Progenitor cell of endocrine pancreas (in vitro differentiated cells): ENCODE data around the gene MAPRE3. TPM values are rescaled to one million over a fixed set of nuclear protein-coding genes. Genes with fewer than 3 reads are reported as not detected.
A peak's percentile ranks its signal among the peaks of the same experiment; 100 is the strongest.

Source experiments
- DNase-seq: peaks from one replicate; pipeline ENCODE4 v3.0.0; 2021; ENCODE audit warnings: low spot score; ENCODE audit not compliant: unreplicated experiment
- H3K27ac Mint-ChIP-seq: 2 replicates; pipeline ENCODE4 v1.8.0; 2021; ENCODE audit warnings: mild to moderate bottlenecking, moderate library complexity, mixed read lengths
- H3K27me3 Mint-ChIP-seq: 2 replicates; pipeline ENCODE4 v1.8.0; 2021; ENCODE audit warnings: mixed read lengths
- H3K36me3 Mint-ChIP-seq: 2 replicates; pipeline ENCODE4 v1.8.0; 2022; ENCODE audit warnings: mixed read lengths; ENCODE audit not compliant: insufficient read depth
- H3K4me1 Mint-ChIP-seq: 2 replicates; pipeline ENCODE4 v1.8.0; 2021; ENCODE audit warnings: low read depth, mixed read lengths
- H3K4me3 Mint-ChIP-seq: 2 replicates; pipeline ENCODE4 v1.8.0; 2021; ENCODE audit warnings: low read depth, mild to moderate bottlenecking, moderate library complexity, mixed read lengths
- H3K9me3 Mint-ChIP-seq: 2 replicates; pipeline ENCODE4 v1.8.0; 2021; ENCODE audit warnings: low read depth, mixed read lengths
- total RNA-seq: library from RNA; stranded (reverse); gene quantifications from 2 replicates; pipeline ENCODE4 v1.2.1, GENCODE V29; 2021
- TF ChIP-seq, protein P1 (sequence below): fragments of 200-600 bp; sonication (generic); IDR thresholded peaks from one replicate; pipeline ENCODE4 v1.5.0; 2021; ENCODE audit warnings: antibody characterized with exemption, mild to moderate bottlenecking; ENCODE audit not compliant: unreplicated experiment

MAPRE3 gene
- total RNA-seq, 1 donor from 2014 or later: 18.6 TPM

DNA sequence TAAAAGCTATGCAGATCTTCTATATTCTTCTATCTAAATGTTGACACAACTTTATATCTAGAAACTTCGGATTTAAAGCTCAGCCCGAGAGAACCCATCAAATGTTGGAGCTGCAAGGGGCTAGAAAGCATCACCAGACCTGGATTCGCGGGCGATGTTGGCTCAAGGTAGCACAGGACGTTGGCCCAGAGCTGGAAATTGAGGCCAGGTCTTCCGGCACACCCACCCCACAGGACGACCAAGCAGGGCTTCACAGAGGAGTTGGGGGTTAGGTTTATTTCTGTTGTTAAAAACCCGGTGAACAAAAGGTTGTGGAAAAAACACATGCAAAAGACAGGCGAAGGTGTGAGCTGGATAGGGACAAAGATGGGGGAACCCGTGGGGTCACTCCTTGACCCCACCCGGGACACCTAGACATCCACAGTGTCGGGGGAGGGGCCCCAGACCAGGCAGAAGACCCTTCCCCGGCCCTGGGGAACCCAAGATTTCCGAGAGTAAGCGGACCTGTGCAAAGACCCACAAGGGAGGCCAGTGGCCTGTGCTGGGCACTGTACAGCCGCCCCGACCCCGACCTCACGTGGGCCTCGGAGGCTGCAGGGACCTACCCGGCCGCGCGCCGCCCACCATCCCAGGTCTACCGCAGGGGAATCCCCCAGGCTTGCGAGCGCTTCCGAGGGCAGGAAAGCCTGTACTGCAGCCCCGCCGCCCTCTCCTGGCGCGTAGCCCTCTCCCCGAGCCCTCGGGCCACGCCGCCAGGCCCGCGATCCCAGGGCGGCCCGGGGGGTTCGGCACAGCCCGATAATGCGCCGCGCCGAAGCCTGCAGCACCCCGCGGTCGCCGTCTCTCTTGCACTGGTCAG is 79.2 kb downstream of the MAPRE3 start:
- no peaks in the 10 kb centered on the region for H3K9me3 Mint-ChIP-seq
- peak overlapping the region; percentile 93 for H3K4me3 Mint-ChIP-seq
- DNase-seq: peak; percentile 48
- no peaks in the 10 kb centered on the region for H3K27me3 Mint-ChIP-seq
- peaks cover 11% of the 10 kb centered on the region for H3K36me3 Mint-ChIP-seq
- H3K27ac Mint-ChIP-seq: peak overlapping the region; percentile 100
- TF ChIP-seq, protein P1, sequence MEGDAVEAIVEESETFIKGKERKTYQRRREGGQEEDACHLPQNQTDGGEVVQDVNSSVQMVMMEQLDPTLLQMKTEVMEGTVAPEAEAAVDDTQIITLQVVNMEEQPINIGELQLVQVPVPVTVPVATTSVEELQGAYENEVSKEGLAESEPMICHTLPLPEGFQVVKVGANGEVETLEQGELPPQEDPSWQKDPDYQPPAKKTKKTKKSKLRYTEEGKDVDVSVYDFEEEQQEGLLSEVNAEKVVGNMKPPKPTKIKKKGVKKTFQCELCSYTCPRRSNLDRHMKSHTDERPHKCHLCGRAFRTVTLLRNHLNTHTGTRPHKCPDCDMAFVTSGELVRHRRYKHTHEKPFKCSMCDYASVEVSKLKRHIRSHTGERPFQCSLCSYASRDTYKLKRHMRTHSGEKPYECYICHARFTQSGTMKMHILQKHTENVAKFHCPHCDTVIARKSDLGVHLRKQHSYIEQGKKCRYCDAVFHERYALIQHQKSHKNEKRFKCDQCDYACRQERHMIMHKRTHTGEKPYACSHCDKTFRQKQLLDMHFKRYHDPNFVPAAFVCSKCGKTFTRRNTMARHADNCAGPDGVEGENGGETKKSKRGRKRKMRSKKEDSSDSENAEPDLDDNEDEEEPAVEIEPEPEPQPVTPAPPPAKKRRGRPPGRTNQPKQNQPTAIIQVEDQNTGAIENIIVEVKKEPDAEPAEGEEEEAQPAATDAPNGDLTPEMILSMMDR: no peak
- peaks cover 13% of the 10 kb centered on the region for H3K4me1 Mint-ChIP-seq

DNA sequence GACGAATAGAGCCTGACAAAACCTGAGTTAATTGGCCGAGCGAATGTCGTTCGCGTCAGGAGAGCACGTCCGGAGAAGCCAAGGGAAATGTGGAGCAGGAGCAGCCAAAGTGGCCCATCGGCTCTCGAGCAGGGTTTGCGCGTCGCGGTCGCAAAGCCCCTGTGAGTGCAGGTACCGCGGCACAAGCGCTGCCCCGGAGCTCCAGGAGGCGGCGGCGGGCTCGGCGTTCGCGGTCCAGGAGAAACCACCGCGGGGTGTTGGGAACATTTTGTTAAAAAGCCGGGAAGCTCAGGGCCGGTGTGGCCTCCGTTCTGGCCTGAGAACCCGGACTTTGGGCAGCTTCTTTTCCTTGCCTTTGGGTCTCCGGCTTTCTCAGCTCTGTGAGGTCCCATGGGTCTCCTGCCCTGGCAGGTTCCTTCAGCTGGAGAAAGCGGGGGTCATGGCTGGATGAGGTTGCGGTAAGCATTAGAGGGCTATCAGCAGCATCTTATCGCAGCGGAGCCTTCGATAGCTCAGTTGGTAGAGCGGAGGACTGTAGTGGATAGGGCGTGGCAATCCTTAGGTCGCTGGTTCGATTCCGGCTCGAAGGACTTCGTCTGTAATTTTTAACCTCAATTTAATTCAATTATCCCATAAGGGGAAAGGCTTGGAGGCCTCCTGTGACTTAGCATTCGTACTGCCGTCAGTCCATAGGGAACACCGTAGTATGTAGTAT is 80.0 kb downstream of the MAPRE3 start:
- no peaks in the 10 kb centered on the region for H3K27me3 Mint-ChIP-seq
- H3K27ac Mint-ChIP-seq: peak overlapping the region; percentile 100
- TF ChIP-seq, protein P1: peak; percentile 53
- no peaks in the 10 kb centered on the region for H3K9me3 Mint-ChIP-seq
- DNase-seq: peak; percentile 92
- H3K4me3 Mint-ChIP-seq: peak overlapping the region; percentile 93
- peaks cover 17% of the 10 kb centered on the region for H3K36me3 Mint-ChIP-seq
- H3K4me1 Mint-ChIP-seq: peaks cover 13% of the 10 kb centered on the region

DNA sequence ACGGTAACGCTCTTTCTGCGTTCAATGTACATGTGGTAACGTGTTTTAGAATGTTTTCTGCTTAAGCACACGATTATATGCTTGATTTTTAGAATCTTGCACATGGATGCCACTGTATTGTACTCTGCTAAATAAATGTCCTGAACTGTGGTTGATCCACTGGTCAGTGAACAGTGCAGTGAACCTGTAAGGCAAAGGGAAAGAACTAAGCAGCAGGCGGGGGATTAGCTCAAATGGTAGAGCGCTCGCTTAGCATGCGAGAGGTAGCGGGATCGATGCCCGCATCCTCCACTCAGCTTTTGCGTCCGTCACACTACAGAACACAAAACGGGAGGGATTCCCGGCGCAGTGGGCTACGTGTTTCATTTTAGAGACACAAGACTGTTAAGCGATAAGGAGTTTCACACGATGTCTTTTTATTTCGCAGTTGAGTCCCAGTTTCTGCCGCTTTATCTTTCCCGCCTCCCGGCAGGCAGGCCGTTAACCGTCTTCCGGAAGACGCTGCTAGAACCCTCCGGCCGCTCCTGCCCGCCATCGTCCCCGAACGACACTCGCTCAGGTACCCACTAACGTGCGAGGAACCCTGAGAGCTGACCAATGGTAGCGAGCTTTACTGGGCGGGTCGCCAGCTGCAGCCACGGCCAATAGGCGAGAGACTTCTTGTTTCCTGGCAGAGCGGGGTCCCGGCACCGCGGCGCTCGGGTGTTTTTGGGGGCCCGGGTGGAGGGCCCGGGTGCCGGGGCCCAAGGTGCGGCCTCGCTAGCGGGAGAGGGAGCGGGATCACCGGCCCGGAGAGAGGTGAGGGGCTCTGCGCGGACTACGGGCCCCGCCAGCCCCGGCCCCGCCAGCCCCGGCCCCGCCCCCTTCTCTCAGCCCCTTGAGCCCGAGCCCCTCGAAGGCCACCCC is 80.8 kb downstream of the MAPRE3 start, which contains the start of gene AGBL5:
Gene AGBL5, plus strand, starts transcription at position 673 of the 906 bp plus-strand sequence. CDS start 1,291 bp downstream, outside the sequence.
- no peaks in the 10 kb centered on the region for H3K27me3 Mint-ChIP-seq
- TF ChIP-seq, protein P1: no peak
- DNase-seq: peak; percentile 86
- peak within 1 kb of the TSS; percentile 100 for H3K27ac Mint-ChIP-seq
- H3K4me1 Mint-ChIP-seq: peaks cover 13% of the 10 kb centered on the region
- no peaks in the 10 kb centered on the region for H3K9me3 Mint-ChIP-seq
- peak within 1 kb of the TSS; percentile 93 for H3K4me3 Mint-ChIP-seq
- peaks cover 19% of the 10 kb centered on the region for H3K36me3 Mint-ChIP-seq

- peak overlapping the region; percentile 94 for H3K27ac Mint-ChIP-seq
- no peaks in the 10 kb centered on the region for H3K9me3 Mint-ChIP-seq
- H3K4me1 Mint-ChIP-seq: peaks cover 13% of the 10 kb centered on the region
- TF ChIP-seq, protein P1: no peak
- peaks cover 21% of the 10 kb centered on the region for H3K36me3 Mint-ChIP-seq
- peak; percentile 46 for DNase-seq
- peak overlapping the region; percentile 93 for H3K4me3 Mint-ChIP-seq
- H3K27me3 Mint-ChIP-seq: no peaks in the 10 kb centered on the region
Measured at GRCh38 chr2:27051902-27052645, 81.6 kb downstream of the MAPRE3 start.
